WI38 (cell line): ENCODE data around the gene NUMB.

Experiments used
- H3K4me3 ChIP-seq: 2 replicates; pipeline ENCODE4 v1.5.1; 2011; ENCODE audit warnings: low read depth, mild to moderate bottlenecking, control low read depth, low read length
- CTCF ChIP-seq: IDR thresholded peaks from 2 replicates; pipeline ENCODE4 v1.5.1; 2012; ENCODE audit warnings: low read depth, mild to moderate bottlenecking, control low read depth, low read length

Gene NUMB

GRCh38 chr14:73472185-73473114, 14.1 kb upstream of the NUMB start:
- TF ChIP-seq CTCF = peak; percentile 43; the same call in 1 of the 2 replicates
- H3K4me3 ChIP-seq = no peak overlapping the region

GRCh38 chr14:73471582-73472184, 13.3 kb upstream of the NUMB start:
- TF ChIP-seq CTCF = no peak
- no peak overlapping the region for H3K4me3 ChIP-seq

- no peak overlapping the region for H3K4me3 ChIP-seq
- TF ChIP-seq CTCF = no peak
Measured at GRCh38 chr14:73468828-73469375, 10.6 kb upstream of the NUMB start.

- no peak overlapping the region for H3K4me3 ChIP-seq
- no peak for TF ChIP-seq CTCF
Measured at GRCh38 chr14:73467800-73468199, 9.5 kb upstream of the NUMB start.

GRCh38 chr14:73467377-73467776, 9.0 kb upstream of the NUMB start:
- H3K4me3 ChIP-seq = no peak overlapping the region
- TF ChIP-seq CTCF = no peak

GRCh38 chr14:73466861-73467260, 8.5 kb upstream of the NUMB start:
- H3K4me3 ChIP-seq = no peak overlapping the region
- TF ChIP-seq CTCF = no peak
